Esophagus squamous epithelium (tissue), 5 donors: ENCODE data around the gene HECTD1. TPM values are rescaled to one million over a fixed set of nuclear protein-coding genes. Genes with fewer than 3 reads are reported as not detected.

Experiments used
- DNase-seq: peaks from one replicate; lab custom pipeline; 2025; lab: John Stamatoyannopoulos, UW
- H3K27ac ChIP-seq, 4 donors: fragments of 200-600 bp; sonication (generic); one replicate each; pipeline ENCODE4 v1.5.1; 2016 to 2019; ENCODE audit warnings: mild to moderate bottlenecking in 1 of 4
- H3K27me3 ChIP-seq, 4 donors: fragments of 200-600 bp; sonication (generic); 1 replicate in 3 of 4; 2 replicates in 1 of 4; pipeline versions ENCODE4 v1.5.1 to v1.6.0; 2017 to 2021; ENCODE audit warnings: antibody characterized with exemption in 1 of 4
- H3K36me3 ChIP-seq, 3 donors: fragments of 200-600 bp; sonication (generic); one replicate each; pipeline ENCODE4 v1.5.1; 2016 to 2019
- H3K4me1 ChIP-seq, 3 donors: fragments of 200-600 bp; sonication (generic); one replicate each; pipeline ENCODE4 v1.5.1; 2017 to 2019
- H3K4me3 ChIP-seq, 4 donors: fragments of 200-600 bp; sonication (generic); 1 replicate in 3 of 4; 2 replicates in 1 of 4; pipeline ENCODE4 v1.5.1; 2016 to 2019; ENCODE audit warnings: mild to moderate bottlenecking in 2 of 4, moderate library complexity in 1 of 4
- H3K9me3 ChIP-seq, 3 donors: fragments of 200-600 bp; sonication (generic); one replicate each; pipeline ENCODE4 v1.5.1; 2016 to 2019
- CTCF ChIP-seq, 6 experiments: fragments of 450-650 bp in 4 of 6; fragments of 200-600 bp in 2 of 6; sonication (generic) in 2 of 6; IDR thresholded peaks; one replicate each; pipeline ENCODE4 v1.5.1; 2016 to 2019; ENCODE audit warnings: antibody characterized with exemption in 6 of 6, mild to moderate bottlenecking in 4 of 6, moderate library complexity in 4 of 6
- POLR2A ChIP-seq, 4 donors: fragments of 450-650 bp; IDR thresholded peaks; one replicate each; pipeline ENCODE4 v1.6.1; 2017; ENCODE audit warnings: antibody characterized with exemption in 4 of 4, mild to moderate bottlenecking in 4 of 4, moderate library complexity in 3 of 4
- WGBS, 2 donors: methylation state at CpG; one replicate each; pipeline ENCODE4 v1.1.5; 2018; 5-methylcytosine and 5-hydroxymethylcytosine counted together
- intact Hi-C: fragments of 100-400 bp; cut with DNase I; formaldehyde crosslinking; loops from one replicate; pipeline ENCODE4 v1.15.0; 2022
- total RNA-seq, 4 donors: library from RNA; depleted of rRNA; stranded (reverse); fragments of >200 nt; gene quantifications; one replicate each; pipeline ENCODE4 v1.1.0, GENCODE V29; 2016
- donor health status: DM: yes; HTN: yes; CAD: no.

Gene HECTD1
- total RNA-seq, 4 donors from 2014 or later, result 175 to 250 (median 194) TPM

DNA sequence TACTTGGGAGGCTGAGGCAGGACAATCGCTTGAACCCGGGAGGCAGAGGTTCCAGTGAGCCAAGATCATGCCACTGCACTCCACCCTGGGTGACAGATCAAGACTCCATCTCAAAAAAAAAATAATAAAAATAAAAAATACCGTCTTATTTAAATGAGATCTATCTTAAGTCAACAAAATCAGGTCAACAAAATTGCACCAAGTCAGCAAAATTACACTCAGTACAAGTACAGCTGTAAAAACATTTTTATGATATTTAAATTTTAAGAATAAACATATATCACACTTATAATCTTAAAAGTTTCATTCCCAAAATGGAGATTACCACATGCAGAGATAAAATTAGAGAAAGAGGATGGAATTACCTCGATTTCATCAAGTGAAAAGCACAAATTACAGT is 33.2 kb downstream of the HECTD1 start:
- no peak for TF ChIP-seq POLR2A (IDR thresholded peaks at IDR 0.05)
- no peak for TF ChIP-seq CTCF (IDR thresholded peaks at IDR 0.05)
- H3K9me3 ChIP-seq, result no peaks in the 10 kb centered on the region
- 97% methylated on average over 4 of the region's 4 CpGs for WGBS, 2 donors
- peaks cover 0 to 4% (median 0%) of the 10 kb centered on the region in 3 donors for H3K4me1 ChIP-seq
- H3K27ac ChIP-seq, result no peak overlapping the region
- peaks cover 19 to 100% (median 25%) of the 10 kb centered on the region in 3 donors for H3K36me3 ChIP-seq
- H3K4me3 ChIP-seq, result no peak overlapping the region
- no peaks in the 10 kb centered on the region for H3K27me3 ChIP-seq
- no peak for DNase-seq
- intact Hi-C loops, result no loop called here

- Histone ChIP-seq H3K36me3 (peaks cover 19 to 100% (median 28%) of the 10 kb centered on the region in 3 donors), H3K27ac (no peak overlapping the region), H3K27me3 (no peaks in the 10 kb centered on the region), H3K4me1 (no peaks in the 10 kb centered on the region), H3K9me3 (no peaks in the 10 kb centered on the region), H3K4me3 (no peak overlapping the region)
- no peak for DNase-seq
- 92 to 94% methylated on average over 15 of the region's 15 CpGs for WGBS, 2 donors
- no peak for TF ChIP-seq CTCF (IDR thresholded peaks at IDR 0.05)
- TF ChIP-seq POLR2A (IDR thresholded peaks at IDR 0.05), result no peak
- intact Hi-C loops, result no loop called here
These were observed 34.3 kb downstream of the HECTD1 start for GRCh38 chr14:31173120-31173837.

- Histone ChIP-seq H3K9me3 (no peaks in the 10 kb centered on the region), H3K27me3 (no peaks in the 10 kb centered on the region), H3K36me3 (peaks cover 19 to 100% (median 28%) of the 10 kb centered on the region in 3 donors), H3K27ac (no peak overlapping the region), H3K4me1 (no peaks in the 10 kb centered on the region), H3K4me3 (no peak overlapping the region)
- no peak for TF ChIP-seq POLR2A (IDR thresholded peaks at IDR 0.05)
- no peak for TF ChIP-seq CTCF (IDR thresholded peaks at IDR 0.05)
- 77 to 90% methylated on average over 6 of the region's 6 CpGs for WGBS, 2 donors
- intact Hi-C loops, result no loop called here
- DNase-seq, result no peak
These were observed 35.5 kb downstream of the HECTD1 start for GRCh38 chr14:31172084-31172483.

GRCh38 chr14:31170411-31170810 is 37.2 kb downstream of the HECTD1 start:
- Histone ChIP-seq H3K27me3 (no peaks in the 10 kb centered on the region), H3K9me3 (no peaks in the 10 kb centered on the region), H3K36me3 (peaks cover 23 to 100% (median 23%) of the 10 kb centered on the region in 3 donors), H3K4me3 (no peak overlapping the region), H3K27ac (no peak overlapping the region), H3K4me1 (peaks cover 3 to 14% (median 5%) of the 10 kb centered on the region in 3 donors)
- no peak for TF ChIP-seq CTCF (IDR thresholded peaks at IDR 0.05)
- no peak for TF ChIP-seq POLR2A (IDR thresholded peaks at IDR 0.05)
- no peak for DNase-seq
- intact Hi-C loops, result no loop called here
- WGBS, 2 donors, result 85 to 95% methylated on average over 1 of the region's 1 CpG

GRCh38 chr14:31169877-31170276 is 37.7 kb downstream of the HECTD1 start:
- 98% methylated on average over 5 of the region's 5 CpGs for WGBS, 2 donors
- intact Hi-C loops, result no loop called here
- H3K27ac ChIP-seq, result no peak overlapping the region
- H3K9me3 ChIP-seq, result no peaks in the 10 kb centered on the region
- H3K4me1 ChIP-seq, result peaks cover 5 to 19% (median 5%) of the 10 kb centered on the region in 3 donors
- H3K36me3 ChIP-seq, result peaks cover 18 to 100% (median 22%) of the 10 kb centered on the region in 3 donors
- no peak overlapping the region for H3K4me3 ChIP-seq
- no peak for DNase-seq
- TF ChIP-seq CTCF (IDR thresholded peaks at IDR 0.05) (no peak), POLR2A (IDR thresholded peaks at IDR 0.05) (no peak)
- H3K27me3 ChIP-seq, result no peaks in the 10 kb centered on the region
